Thyroid gland (tissue), 4 donors: ENCODE measurements around the gene CSNK2A2. TPM values are rescaled to one million over a fixed set of nuclear protein-coding genes. Genes with fewer than 3 reads are reported as not detected.

Source experiments
- DNase-seq, 2 donors: peaks; one replicate each; pipeline ENCODE4 v3.0.0-alpha.2; 2019
- H3K27ac ChIP-seq, 3 donors: fragments of 200-600 bp; sonication (generic); 1 replicate in 2 of 3; 2 replicates in 1 of 3; pipeline ENCODE4 v1.5.1; 2016 to 2019; ENCODE audit warnings: mild to moderate bottlenecking in 1 of 3, moderate library complexity in 1 of 3
- H3K27me3 ChIP-seq: fragments of 200-600 bp; sonication (generic); one replicate; pipeline ENCODE4 v1.5.1; 2019
- H3K36me3 ChIP-seq, 2 donors: fragments of 200-600 bp; sonication (generic); one replicate each; pipeline ENCODE4 v1.5.1; 2016 to 2019
- H3K4me1 ChIP-seq, 2 donors: fragments of 200-600 bp; sonication (generic); one replicate each; pipeline ENCODE4 v1.5.1; 2017 to 2019
- H3K4me3 ChIP-seq, 3 donors: fragments of 200-600 bp; sonication (generic); replicated peaks in 1 of 3; 1 replicate in 2 of 3; 2 replicates in 1 of 3; pipeline ENCODE4 v1.5.1; 2016; ENCODE audit warnings: mild to moderate bottlenecking in 1 of 3
- H3K9me3 ChIP-seq: fragments of 200-600 bp; sonication (generic); one replicate; pipeline ENCODE4 v1.5.1; 2017
- POLR2A ChIP-seq, 2 donors: fragments of 450-650 bp; IDR thresholded peaks; one replicate each; pipeline ENCODE4 v1.6.1; 2017; ENCODE audit warnings: antibody characterized with exemption in 2 of 2, mild to moderate bottlenecking in 2 of 2, moderate library complexity in 1 of 2
- WGBS, 2 donors: methylation state at CpG; one replicate each; pipeline ENCODE4 v1.1.5; 2017; 5-methylcytosine and 5-hydroxymethylcytosine counted together
- intact Hi-C: fragments of 100-400 bp; cut with DNase I; formaldehyde crosslinking; loops from one replicate; pipeline ENCODE4 v1.15.1; 2023
- total RNA-seq, 4 donors: library from RNA; depleted of rRNA; stranded (reverse); fragments of >200 nt; gene quantifications; one replicate each; pipeline ENCODE4 v1.2.3, GENCODE V29; 2016
- TF ChIP-seq, protein P1 (sequence below), 6 experiments: fragments of 200-600 bp in 3 of 6; fragments of 450-650 bp in 3 of 6; sonication (generic) in 3 of 6; IDR thresholded peaks; one replicate each; pipeline ENCODE4 v1.5.1; 2016 to 2019; ENCODE audit warnings: antibody characterized with exemption in 6 of 6, mild to moderate bottlenecking in 2 of 6, inconsistent platforms in 1 of 6, moderate library complexity in 1 of 6

CSNK2A2 gene
- total RNA-seq, 4 donors from 2014 or later, result 26.0 to 41.0 (median 33.9) TPM

DNA sequence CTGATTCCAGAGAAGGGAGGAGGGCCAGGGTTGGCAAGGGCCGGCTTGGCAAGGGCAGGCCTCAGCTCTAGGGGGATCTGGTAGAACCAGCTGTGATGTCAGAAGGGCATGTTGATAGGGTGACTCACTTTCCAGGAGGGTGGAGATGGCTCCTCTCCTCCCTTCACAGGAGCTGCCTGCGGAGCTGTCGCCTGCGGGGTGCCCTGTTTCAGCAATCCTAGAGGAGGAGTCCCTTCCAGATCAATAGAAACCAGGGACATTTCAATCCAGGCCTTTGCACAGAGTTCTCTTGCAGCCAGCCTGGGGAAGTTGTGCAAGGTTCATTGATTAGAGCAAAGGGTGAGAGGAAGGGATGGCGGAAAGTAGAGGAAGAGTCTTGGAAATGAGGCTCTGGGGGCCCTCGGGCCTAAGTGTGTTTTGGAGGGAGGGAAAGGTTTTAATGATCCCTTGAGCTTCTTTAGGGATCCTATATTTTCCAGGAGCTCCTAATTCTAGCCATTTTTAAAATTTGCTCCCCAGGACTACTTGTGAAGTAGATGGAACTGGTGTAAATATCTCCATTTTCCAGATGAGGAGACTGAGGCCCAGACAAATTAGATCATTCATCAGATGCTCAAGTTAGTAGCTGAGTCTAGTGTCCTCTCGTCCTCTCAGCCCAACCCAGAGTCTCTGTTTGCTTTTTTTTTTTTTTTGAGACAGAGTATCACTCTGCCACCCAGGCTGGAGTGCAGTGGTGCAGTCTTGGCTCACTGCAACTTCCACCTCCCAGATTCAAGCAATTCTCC is 24.8 kb upstream of the CSNK2A2 start:
- no peak for DNase-seq
- no peaks in the 10 kb centered on the region for H3K9me3 ChIP-seq
- no peak overlapping the region for H3K27ac ChIP-seq
- 75 to 78% methylated on average over 7 of the region's 7 CpGs for WGBS, 2 donors
- no peaks in the 10 kb centered on the region for H3K27me3 ChIP-seq
- H3K36me3 ChIP-seq, result no peaks in the 10 kb centered on the region
- H3K4me3 ChIP-seq, result no peak overlapping the region
- intact Hi-C loops, result no loop called here
- TF ChIP-seq, protein P1, sequence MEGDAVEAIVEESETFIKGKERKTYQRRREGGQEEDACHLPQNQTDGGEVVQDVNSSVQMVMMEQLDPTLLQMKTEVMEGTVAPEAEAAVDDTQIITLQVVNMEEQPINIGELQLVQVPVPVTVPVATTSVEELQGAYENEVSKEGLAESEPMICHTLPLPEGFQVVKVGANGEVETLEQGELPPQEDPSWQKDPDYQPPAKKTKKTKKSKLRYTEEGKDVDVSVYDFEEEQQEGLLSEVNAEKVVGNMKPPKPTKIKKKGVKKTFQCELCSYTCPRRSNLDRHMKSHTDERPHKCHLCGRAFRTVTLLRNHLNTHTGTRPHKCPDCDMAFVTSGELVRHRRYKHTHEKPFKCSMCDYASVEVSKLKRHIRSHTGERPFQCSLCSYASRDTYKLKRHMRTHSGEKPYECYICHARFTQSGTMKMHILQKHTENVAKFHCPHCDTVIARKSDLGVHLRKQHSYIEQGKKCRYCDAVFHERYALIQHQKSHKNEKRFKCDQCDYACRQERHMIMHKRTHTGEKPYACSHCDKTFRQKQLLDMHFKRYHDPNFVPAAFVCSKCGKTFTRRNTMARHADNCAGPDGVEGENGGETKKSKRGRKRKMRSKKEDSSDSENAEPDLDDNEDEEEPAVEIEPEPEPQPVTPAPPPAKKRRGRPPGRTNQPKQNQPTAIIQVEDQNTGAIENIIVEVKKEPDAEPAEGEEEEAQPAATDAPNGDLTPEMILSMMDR (IDR thresholded peaks at IDR 0.05), result no peak
- no peak for TF ChIP-seq POLR2A (IDR thresholded peaks at IDR 0.05)
- H3K4me1 ChIP-seq, result no peaks in the 10 kb centered on the region

DNA sequence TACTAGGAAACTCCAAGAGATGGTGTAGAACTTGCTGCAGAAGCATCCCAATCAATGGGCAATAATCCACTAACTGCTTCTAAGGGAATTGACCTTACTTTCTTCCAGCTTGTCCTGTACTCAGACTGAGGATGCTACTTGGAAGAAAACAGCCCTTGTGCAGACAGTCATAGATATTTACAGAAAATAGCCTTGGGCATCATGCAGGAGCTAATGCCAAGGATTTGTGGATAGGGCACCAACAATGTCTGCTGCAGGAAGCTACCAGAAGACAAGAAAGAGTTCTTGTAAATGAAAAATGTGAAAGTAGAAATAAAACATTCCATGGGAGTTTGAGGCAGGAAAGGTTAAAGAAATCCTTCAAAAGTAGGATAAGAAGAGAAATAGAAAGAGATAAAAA is 21.5 kb upstream of the CSNK2A2 start:
- DNase-seq, result no peak
- no peaks in the 10 kb centered on the region for H3K36me3 ChIP-seq
- H3K27ac ChIP-seq, result no peak overlapping the region
- no peak overlapping the region for H3K4me3 ChIP-seq
- intact Hi-C loops, result no loop called here
- H3K9me3 ChIP-seq, result no peaks in the 10 kb centered on the region
- H3K27me3 ChIP-seq, result no peaks in the 10 kb centered on the region
- TF ChIP-seq, protein P1 (IDR thresholded peaks at IDR 0.05), result no peak
- no peak for TF ChIP-seq POLR2A (IDR thresholded peaks at IDR 0.05)
- no peaks in the 10 kb centered on the region for H3K4me1 ChIP-seq

DNA sequence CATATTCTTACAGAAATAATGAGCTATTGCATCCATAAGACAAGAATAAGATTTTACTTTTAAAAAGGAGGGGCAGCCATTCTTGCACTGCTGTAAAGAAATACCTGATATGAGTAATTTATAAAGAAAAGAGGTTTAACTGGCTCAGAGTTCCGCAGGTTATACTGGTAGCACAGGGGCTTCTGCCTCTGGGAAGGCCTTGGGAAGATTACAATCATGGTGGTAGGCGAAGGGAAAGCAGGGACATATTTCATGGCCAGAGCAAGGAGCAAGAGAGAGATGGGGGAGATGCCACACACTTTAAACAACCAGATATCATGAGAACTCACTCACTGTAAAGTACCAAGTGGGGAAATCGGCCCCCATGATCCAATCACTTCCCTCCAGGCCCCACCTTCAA is 20.9 kb upstream of the CSNK2A2 start:
- Histone ChIP-seq H3K4me3 (no peak overlapping the region), H3K4me1 (no peaks in the 10 kb centered on the region), H3K27ac (no peak overlapping the region), H3K9me3 (no peaks in the 10 kb centered on the region), H3K36me3 (no peaks in the 10 kb centered on the region), H3K27me3 (no peaks in the 10 kb centered on the region)
- no peak for TF ChIP-seq POLR2A (IDR thresholded peaks at IDR 0.05)
- TF ChIP-seq, protein P1 (IDR thresholded peaks at IDR 0.05), result no peak
- DNase-seq, result no peak
- intact Hi-C loops, result no loop called here
- 31 to 49% methylated on average over 3 of the region's 3 CpGs for WGBS, 2 donors

DNA sequence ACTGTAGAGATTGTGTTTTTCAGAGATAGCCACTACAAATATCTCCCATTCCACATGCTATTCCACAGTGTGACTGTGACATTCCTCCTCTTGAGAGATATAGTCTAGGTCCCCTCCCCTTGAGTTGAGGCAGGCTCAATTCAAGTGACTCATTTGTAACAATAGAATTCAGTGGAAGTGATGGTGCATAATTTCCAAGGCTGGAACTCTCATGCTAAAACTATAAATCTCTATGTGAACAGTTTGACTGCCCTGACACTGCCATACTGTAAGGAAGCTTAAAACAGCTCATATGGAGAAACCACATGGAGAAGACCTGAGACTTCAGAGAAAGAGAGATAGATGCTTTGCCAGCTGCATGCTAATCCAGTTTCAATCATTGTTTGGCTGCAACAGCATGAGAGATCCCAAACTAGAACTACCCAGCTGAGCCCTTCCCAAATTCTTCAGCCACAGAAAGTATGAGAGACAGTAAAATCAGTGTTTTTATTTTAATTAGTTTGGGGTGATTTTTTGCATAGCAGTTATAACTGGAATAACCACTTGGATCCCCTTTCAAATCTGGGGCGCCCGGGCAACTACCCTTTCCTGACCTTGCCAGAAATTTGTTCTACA is 19.5 kb upstream of the CSNK2A2 start:
- no peak overlapping the region for H3K27ac ChIP-seq
- no peaks in the 10 kb centered on the region for H3K9me3 ChIP-seq
- no peak for TF ChIP-seq POLR2A (IDR thresholded peaks at IDR 0.05)
- TF ChIP-seq, protein P1 (IDR thresholded peaks at IDR 0.05), result no peak
- H3K27me3 ChIP-seq, result no peaks in the 10 kb centered on the region
- no peaks in the 10 kb centered on the region for H3K4me1 ChIP-seq
- intact Hi-C loops, result no loop called here
- H3K36me3 ChIP-seq, result no peaks in the 10 kb centered on the region
- no peak for DNase-seq
- 0 to 77% methylated on average over 2 of the region's 2 CpGs for WGBS, 2 donors
- H3K4me3 ChIP-seq, result no peak overlapping the region
